A673 (cell line): ENCODE data around the gene HAUS2.

ENCODE experiments used
- EZH2 ChIP-seq: fragments of 200-600 bp; sonication (generic); IDR thresholded peaks from 2 replicates; pipeline ENCODE4 v1.6.1; 2017; ENCODE audit warnings: borderline replicate concordance, low read depth, mild to moderate bottlenecking, mixed read lengths, antibody characterized with exemption, low read length; ENCODE audit not compliant: poor library complexity, severe bottlenecking
- TF ChIP-seq, protein P1 (sequence below): fragments of 300-800, 200-600 bp; sonication (generic); conservative IDR thresholded peaks from 2 replicates; pipeline ENCODE4 v1.5.1; 2017; ENCODE audit warnings: low read depth, mild to moderate bottlenecking, antibody characterized with exemption, low read length, moderate library complexity, mixed read lengths

- TF ChIP-seq, protein P1, sequence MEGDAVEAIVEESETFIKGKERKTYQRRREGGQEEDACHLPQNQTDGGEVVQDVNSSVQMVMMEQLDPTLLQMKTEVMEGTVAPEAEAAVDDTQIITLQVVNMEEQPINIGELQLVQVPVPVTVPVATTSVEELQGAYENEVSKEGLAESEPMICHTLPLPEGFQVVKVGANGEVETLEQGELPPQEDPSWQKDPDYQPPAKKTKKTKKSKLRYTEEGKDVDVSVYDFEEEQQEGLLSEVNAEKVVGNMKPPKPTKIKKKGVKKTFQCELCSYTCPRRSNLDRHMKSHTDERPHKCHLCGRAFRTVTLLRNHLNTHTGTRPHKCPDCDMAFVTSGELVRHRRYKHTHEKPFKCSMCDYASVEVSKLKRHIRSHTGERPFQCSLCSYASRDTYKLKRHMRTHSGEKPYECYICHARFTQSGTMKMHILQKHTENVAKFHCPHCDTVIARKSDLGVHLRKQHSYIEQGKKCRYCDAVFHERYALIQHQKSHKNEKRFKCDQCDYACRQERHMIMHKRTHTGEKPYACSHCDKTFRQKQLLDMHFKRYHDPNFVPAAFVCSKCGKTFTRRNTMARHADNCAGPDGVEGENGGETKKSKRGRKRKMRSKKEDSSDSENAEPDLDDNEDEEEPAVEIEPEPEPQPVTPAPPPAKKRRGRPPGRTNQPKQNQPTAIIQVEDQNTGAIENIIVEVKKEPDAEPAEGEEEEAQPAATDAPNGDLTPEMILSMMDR, result no peak
- no peak for TF ChIP-seq EZH2
Measured at GRCh38 chr15:42558739-42559138, 10.1 kb downstream of the HAUS2 start.
